HepG2 (cell line): ENCODE data around the gene RTEL1. TPM values are rescaled to one million over a fixed set of nuclear protein-coding genes. Genes with fewer than 3 reads are reported as not detected.
A peak's percentile ranks its signal among the peaks of the same experiment; 100 is the strongest.

Experiments used
- ATF6 ChIP-seq: sonication (generic); formaldehyde crosslinking; conservative IDR thresholded peaks from 2 replicates; pipeline ENCODE4 v1.4.0; 2020; ENCODE audit warnings: missing genetic modification reagents
- CAMTA2 ChIP-seq: sonication (generic); formaldehyde crosslinking; IDR thresholded peaks from 2 replicates; pipeline ENCODE4 v1.4.0; 2020; ENCODE audit warnings: mild to moderate bottlenecking, missing genetic modification reagents, borderline replicate concordance
- FOXO4 ChIP-seq: sonication (generic); formaldehyde crosslinking; conservative IDR thresholded peaks from 2 replicates; pipeline ENCODE4 v1.8.1; 2023; ENCODE audit warnings: missing genetic modification reagents
- NR2F1 ChIP-seq, 2 experiments: fragments of 450-650 bp in 1 of 2; formaldehyde crosslinking in 1 of 2; IDR thresholded peaks; 2 replicates each; pipeline versions ENCODE4 v1.5.0 to v1.6.1; 2016 to 2020; ENCODE audit warnings: mild to moderate bottlenecking in 1 of 2, missing compliant biosample characterization in 1 of 2, missing genetic modification reagents in 1 of 2, moderate library complexity in 1 of 2
- NR2F6 ChIP-seq, 2 experiments: IDR thresholded peaks; 2 replicates each; pipeline ENCODE4 v1.6.1; 2016; ENCODE audit warnings: antibody characterized with exemption in 1 of 2, mild to moderate bottlenecking in 1 of 2
- TGIF2 ChIP-seq: IDR thresholded peaks from 2 replicates; pipeline ENCODE4 v1.6.1; 2016; ENCODE audit warnings: control low read depth, missing compliant biosample characterization
- YY1 ChIP-seq: IDR thresholded peaks from 2 replicates; pipeline ENCODE4 v1.6.1; 2011; ENCODE audit warnings: low read length, low read depth, moderate library complexity, mild to moderate bottlenecking; ENCODE audit not compliant: insufficient read depth, insufficient replicate concordance
- ZBTB25 ChIP-seq: IDR thresholded peaks from 2 replicates; pipeline ENCODE4 v1.6.1; 2018; ENCODE audit warnings: missing genetic modification reagents
- ZNF143 ChIP-seq: sonication (generic); formaldehyde crosslinking; IDR thresholded peaks from 2 replicates; pipeline ENCODE4 v1.4.0; 2020; ENCODE audit warnings: missing genetic modification reagents
- ZNF563 ChIP-seq: sonication (generic); formaldehyde crosslinking; IDR thresholded peaks from 2 replicates; pipeline ENCODE4 v1.8.0; 2022; ENCODE audit warnings: mild to moderate bottlenecking, moderate library complexity, missing genetic modification reagents
- ZNF687 ChIP-seq: sonication (generic); formaldehyde crosslinking; IDR thresholded peaks from 2 replicates; pipeline ENCODE4 v1.5.1; 2020; ENCODE audit warnings: mild to moderate bottlenecking, missing genetic modification reagents, moderate library complexity
- ZNF781 ChIP-seq: sonication (generic); formaldehyde crosslinking; IDR thresholded peaks from 2 replicates; pipeline ENCODE4 v1.5.1; 2020; ENCODE audit warnings: borderline replicate concordance, mild to moderate bottlenecking, missing genetic modification reagents; ENCODE audit errors: not compliant biosample characterization
- polyA plus RNA-seq, 8 experiments: library from polyadenylated mRNA; depleted of rRNA in 3 of 8; stranded (reverse) in 7 of 8; unstranded in 1 of 8; fragments of >200 nt; fragmentation: Illumina TruSeq in 4 of 8; extraction: Trizol in 4 of 8; gene quantifications; 2 replicates each; pipeline versions ENCODE4 v1.2.1 to v1.2.3, GENCODE V29; 2011 to 2016; ENCODE audit warnings: low read depth in 4 of 8, missing spikeins in 1 of 8, mixed read lengths in 1 of 8; ENCODE audit not compliant: insufficient read depth in 1 of 8
- total RNA-seq, 5 experiments: library from RNA; depleted of rRNA; stranded (reverse); fragments of >200 nt; fragmentation: Illumina TruSeq; extraction: Trizol; gene quantifications; 2 replicates each; pipeline ENCODE4 v1.2.3, GENCODE V29; 2016; ENCODE audit warnings: low read depth in 1 of 5
- TF ChIP-seq, protein P1 (sequence below): sonication (generic); formaldehyde crosslinking; IDR thresholded peaks from 2 replicates; pipeline ENCODE4 v1.4.0; 2020; ENCODE audit warnings: missing genetic modification reagents, borderline replicate concordance

RTEL1 gene
- total and polyA plus RNA-seq, 2 of the 13 experiments (the other 11 are each of a cell fraction or from before 2014, with no cell fraction given), result 21.8 to 36.4 TPM

- TF ChIP-seq ZNF687 (CRISPR knock-in tag) (peak; percentile 71), ZBTB25 (no peak; the same call in 1 of the 2 replicates), NR2F1 (CRISPR knock-in tag; IDR thresholded peaks at IDR 0.05) (no peak), ZNF563 (CRISPR knock-in tag) (peak; percentile 38; the same call in 1 of the 2 replicates), YY1 (no peak), TGIF2 (CRISPR knock-in tag) (no peak), ZNF143 (CRISPR knock-in tag) (no peak), FOXO4 (no peak), ZNF781 (CRISPR knock-in tag) (no peak), ATF6 (CRISPR knock-in tag) (no peak), CAMTA2 (CRISPR knock-in tag) (peak; percentile 31), NR2F6 (IDR thresholded peaks at IDR 0.05) (no peak), NR2F6 (CRISPR knock-in tag; IDR thresholded peaks at IDR 0.05) (no peak; the same call in 1 of the 2 replicates)
- TF ChIP-seq, protein P1, sequence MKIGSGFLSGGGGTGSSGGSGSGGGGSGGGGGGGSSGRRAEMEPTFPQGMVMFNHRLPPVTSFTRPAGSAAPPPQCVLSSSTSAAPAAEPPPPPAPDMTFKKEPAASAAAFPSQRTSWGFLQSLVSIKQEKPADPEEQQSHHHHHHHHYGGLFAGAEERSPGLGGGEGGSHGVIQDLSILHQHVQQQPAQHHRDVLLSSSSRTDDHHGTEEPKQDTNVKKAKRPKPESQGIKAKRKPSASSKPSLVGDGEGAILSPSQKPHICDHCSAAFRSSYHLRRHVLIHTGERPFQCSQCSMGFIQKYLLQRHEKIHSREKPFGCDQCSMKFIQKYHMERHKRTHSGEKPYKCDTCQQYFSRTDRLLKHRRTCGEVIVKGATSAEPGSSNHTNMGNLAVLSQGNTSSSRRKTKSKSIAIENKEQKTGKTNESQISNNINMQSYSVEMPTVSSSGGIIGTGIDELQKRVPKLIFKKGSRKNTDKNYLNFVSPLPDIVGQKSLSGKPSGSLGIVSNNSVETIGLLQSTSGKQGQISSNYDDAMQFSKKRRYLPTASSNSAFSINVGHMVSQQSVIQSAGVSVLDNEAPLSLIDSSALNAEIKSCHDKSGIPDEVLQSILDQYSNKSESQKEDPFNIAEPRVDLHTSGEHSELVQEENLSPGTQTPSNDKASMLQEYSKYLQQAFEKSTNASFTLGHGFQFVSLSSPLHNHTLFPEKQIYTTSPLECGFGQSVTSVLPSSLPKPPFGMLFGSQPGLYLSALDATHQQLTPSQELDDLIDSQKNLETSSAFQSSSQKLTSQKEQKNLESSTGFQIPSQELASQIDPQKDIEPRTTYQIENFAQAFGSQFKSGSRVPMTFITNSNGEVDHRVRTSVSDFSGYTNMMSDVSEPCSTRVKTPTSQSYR (CRISPR knock-in tag), result no peak
These were observed 79.0 kb downstream of the RTEL1 start (continued) for GRCh38 chr20:63736893-63737694.
